GM19328 (cell line): Measurements from ENCODE around the gene RIN3.

Experiments
- ATAC-seq: cut with Tn5 transposase; IDR thresholded peaks from one replicate; pipeline ENCODE4 v1.9.1; 2021; ENCODE audit warnings: mild to moderate bottlenecking, moderate library complexity; ENCODE audit not compliant: unreplicated experiment

The RIN3 gene

DNA sequence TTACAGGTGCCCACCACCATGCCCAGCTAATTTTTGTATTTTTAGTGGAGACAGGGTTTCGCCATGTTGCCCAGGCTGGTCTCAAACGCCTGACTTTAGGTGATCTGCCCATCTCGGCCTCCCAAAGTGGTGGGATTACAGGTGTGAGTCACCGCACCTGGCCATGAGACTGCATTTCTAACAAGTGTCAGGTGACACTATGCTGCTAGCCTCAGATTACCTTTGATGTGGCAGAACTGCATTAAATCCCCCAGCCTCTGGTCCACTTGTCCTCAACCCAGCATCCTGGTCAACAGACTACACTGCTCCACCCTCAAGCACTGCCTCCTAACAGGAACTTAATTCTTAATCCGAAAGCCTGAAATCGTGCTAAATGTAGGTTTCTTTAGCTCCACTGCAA, 221.8 kb downstream of the RIN3 start:
- no peak for ATAC-seq

DNA sequence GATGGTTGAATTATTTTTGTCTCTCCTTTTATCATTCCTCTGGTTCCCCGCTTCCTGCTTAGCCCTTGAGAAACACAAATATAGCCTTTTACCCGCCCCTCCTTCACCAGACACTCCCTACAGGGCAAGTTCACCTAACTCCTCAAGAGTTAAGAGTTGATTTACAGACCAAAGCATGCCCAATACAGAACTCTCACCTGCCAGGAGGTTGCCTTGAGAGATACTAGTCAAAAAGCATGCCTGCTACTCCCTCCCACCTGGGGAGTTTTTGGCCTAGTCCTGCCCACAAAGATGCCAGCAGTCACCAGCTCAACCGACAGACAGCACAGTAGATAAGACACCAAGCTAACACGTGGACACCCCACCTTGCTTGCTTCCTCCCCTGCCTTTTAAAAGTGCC, 223.6 kb downstream of the RIN3 start:
- no peak for ATAC-seq

DNA sequence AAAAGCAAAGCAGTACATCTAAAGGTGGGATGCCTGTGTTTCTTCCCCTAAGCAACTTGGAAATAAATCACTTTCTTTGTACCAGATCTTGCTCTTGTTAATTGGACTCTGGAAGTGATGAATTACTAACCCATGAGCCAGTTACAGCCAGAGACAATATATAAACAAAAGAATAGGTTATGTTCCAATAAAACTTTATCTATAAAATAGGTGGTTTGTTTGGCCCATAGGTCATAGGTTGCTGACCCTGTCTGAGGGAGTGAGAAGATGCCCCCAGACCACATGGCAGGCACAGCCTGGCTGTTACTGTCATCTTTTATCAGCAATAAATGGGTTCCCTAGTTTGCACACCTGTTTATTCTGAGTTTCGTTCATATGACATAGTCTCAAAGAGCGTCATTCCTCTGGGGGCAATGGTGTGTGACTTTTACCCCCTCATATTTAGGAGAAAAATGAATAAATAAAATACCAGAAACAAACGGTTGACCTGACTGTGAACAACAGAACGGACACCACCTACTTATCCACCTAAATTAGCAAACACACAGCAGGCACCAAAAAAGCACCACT, 224.1 kb downstream of the RIN3 start:
- no peak for ATAC-seq
